Fibroblast of peridontal ligament (primary cell): ENCODE data around the gene ENOX1.

Experiments used
- DNase-seq: peaks from one replicate; pipeline ENCODE4 v3.0.0-alpha.2; 2010; ENCODE audit errors: extremely low read depth

ENOX1 gene

DNA sequence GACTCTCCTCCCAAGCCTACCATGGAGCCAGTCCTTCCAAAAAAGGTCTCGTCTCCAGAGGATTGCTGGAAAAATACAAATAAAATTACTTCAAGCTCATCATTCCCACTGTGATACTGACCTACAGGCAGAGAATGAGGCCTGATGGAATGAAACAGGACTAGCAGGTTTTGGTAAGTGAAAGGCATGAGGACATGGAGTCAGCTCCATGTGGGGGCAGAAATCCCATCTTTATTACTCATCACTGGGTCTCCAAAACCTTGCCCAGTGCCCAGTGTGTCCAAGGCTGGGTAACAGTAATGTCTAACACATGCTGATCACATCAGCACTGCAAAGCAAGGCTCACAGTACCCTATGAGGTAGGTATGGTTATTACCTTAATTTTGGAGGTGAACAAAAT is 528.0 kb downstream of the ENOX1 start:
- DNase-seq = peak; percentile 37

DNA sequence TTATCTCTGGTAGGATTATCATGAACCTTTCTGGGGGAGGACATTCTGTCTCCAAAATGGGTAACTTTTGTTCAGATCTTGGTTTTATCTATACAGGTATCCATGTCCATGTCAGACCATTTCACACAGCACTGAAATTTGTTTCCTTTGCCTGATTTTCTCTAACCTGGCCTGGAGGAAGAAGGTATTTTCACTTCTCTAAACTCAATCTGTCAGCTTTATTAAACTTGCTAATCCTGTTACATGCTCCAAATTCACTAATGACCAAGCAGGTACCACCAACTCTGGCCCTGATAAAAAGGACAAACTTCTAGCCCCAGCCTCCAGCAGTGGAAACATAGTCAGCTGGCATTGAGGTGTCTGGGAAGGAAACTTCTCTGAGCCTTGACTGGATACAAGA is 529.0 kb downstream of the ENOX1 start:
- no peak for DNase-seq

DNA sequence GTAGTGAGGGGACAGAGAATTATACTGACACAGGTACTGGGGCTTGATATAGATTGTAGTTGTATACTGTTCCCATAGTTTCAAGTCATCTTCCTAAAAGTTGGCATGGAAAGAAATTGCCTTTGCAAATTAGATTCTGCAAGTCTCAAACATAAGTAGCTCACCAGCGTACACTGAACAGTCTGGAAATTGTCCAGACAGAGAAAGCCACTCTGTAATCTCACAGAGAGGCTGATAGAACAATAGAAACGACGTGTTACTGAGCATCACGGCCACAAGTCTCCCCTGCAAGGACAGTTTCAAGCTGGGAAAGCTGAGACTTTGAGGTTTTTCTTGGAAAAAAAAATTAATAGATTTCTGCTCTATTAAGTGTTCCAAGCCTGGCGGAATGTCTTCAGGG is 534.8 kb downstream of the ENOX1 start:
- no peak for DNase-seq

DNA sequence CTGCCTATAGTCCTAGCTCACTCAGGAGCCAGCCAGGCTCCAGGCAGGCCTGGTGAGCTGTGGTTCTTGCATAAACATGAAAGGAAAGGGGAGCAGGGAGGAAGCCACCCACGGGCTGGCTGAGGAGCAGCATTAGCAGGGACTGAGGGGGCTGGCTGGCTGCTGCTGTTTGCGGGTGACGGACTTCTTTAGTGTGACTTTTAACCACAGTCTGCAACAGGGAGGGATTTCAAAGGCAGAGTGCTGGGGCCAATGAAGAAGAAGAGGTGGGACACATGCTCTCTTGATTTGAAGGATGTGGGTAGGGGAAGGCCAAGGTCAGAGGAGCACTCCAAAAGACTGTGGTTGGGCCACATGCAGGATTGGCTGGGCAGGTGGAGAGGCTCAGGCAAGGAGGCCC is 540.4 kb downstream of the ENOX1 start:
- no peak for DNase-seq

DNA sequence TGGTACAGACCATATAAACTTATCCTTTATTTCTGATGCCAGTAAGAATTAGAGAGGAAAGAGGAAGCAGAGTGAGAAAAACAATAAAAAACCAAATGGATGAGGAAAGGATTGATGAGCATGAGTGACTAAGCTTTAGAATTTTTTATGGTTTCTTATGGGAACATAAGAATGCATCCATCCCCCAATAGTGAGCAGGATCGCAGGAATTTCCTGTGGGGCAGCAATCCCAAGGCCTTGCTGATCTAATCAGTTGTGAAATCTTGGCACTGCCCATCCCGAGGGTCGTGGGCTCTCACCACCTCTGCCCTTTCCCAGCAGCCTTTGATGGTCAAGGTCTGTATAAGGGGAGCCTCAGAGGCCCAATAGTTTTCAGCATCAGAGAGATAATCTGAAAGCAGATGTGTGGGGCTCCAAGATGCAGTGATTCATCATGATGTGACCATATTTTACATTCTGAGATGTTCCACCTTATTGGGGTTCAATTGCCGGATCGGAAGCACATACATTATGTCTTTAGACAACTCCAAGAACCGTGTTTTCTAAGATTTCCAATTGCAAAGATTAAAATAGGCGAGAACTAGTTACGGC is 541.3 kb downstream of the ENOX1 start:
- peak; percentile 93 for DNase-seq

DNA sequence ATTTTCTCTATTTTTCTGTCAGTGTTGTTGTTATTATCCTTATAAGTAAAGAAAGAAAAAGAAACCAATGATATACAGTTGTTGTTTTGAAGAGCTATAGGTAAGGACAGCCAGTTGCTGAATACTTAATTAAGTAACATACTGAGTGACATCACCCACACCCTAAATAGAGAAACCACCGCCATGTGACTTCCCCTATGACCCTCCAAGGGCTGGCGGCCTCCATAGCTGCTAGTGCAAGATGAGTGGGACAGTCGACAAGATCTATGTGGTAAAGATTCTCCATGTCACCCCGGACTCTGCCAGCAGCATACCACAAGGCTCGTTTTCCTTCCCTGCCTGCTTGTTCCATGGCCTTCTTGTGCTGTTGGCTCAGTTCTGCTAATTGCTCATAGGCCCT is 542.3 kb downstream of the ENOX1 start:
- no peak for DNase-seq

DNA sequence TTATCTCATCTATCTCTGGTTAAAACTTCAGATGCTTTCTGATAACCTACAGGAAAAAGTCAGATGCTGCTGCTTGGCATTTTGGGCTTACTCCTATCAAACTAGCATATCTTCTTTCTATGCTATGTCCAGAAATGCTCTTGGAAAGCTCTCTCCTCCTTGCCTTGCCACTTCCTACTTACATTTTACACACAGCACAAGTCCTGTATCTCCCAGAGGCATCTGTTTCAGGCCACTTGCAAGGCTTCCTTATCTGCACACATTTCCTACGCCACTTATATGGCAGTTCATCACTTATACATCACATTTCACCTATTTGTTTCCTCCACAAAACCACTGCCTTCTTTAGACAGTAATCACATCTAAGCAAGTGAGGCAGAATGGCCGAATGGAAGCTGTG is 543.1 kb downstream of the ENOX1 start:
- DNase-seq = no peak

DNA sequence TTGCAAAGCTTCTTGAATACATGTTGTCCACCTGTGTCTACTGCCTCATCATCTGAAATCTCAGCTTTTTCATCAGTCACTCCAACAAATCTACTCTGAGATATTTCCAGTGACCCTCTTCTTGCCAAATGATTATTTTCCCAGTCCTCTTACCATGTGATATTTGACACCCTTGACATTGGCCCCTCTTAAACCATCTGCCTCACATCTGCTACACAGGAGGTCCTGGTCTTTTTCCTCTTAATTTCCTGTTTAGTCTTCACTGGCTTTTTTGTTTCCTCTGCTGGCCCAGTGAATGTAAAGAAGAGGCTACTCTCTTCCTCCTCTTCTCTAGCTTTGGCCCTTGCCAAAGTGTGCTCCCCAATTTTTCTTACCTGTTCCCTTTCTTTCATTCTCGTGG is 544.7 kb downstream of the ENOX1 start:
- no peak for DNase-seq

DNA sequence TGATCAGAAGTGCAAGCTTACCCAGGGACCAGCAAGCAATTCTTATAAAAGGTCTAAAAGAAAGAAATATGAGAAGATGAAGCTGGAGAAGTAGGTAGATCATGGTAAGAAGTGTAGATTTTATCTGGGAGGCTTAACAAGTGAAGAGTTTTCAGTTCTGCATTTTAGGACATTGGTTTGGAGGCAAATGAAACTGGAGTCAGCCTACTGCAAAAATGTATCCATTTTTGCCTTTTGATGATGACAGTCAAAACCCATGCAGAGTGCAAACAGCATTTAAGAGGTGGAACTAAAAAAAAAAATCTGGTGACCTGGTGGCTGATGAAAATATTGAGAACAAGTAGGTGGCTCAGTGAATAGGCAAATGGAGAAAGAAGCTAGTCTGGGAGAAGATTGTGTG is 546.5 kb downstream of the ENOX1 start:
- DNase-seq = no peak

DNA sequence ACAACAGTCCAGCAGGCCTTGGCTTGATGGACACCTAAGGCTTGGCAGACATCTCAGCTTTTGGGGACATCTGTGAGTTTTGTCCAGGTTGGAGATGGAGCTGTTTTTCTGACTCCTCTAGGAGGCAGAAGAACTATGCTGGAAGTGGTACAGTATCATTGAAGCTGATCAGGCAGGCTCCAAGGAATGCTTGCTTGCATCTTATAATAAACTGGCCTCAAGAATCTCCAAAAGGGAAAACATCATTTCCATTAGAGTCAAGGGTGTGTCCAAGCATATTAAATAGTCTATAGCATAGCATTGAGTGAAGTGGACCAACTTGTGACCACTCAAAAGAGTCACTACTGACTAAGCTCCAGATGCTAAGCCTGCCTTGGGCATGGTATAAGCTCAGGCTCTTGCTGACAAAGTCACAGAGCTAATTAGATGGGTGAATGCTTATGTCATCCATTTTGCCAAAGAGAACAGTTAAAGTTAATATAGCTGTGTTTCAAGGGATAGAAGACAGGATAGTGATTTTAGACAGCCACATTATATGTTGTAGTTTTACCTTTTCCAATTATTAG is 547.4 kb downstream of the ENOX1 start:
- DNase-seq = peak; percentile 40

DNA sequence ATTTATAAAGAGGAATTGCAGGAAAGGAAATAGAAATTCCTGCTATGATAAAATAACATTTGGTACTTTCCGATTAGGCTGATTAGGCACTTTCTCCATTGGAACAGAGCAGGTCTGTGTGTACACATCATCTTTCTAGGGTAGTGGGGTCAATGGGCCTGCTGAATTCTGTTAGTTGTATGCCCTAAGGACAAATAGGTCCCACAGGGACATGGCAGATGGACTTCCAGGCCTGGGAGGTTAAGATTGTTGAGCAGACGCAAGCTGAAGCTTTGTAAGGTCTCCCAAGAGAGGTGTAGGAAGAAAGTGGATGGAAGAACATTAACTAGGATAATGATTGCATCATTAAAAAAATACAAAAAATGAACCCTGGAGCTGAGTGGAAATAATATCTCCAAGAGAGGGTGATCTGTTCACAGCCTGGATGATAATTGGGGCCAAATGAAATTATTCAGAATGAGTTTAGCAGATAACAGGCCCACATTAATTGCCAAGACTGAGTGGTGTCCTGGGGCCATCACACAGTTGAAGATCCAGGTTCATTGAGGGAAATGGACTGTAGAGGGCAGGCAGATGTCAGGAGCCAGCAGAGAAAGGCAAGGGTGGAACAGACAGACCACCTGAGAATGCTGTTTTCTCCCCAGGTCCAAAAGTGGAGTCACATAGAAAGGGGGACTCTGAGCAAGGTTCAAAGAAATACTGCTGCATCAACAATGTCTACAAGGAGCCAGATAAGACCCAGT is 548.3 kb downstream of the ENOX1 start:
- no peak for DNase-seq

DNA sequence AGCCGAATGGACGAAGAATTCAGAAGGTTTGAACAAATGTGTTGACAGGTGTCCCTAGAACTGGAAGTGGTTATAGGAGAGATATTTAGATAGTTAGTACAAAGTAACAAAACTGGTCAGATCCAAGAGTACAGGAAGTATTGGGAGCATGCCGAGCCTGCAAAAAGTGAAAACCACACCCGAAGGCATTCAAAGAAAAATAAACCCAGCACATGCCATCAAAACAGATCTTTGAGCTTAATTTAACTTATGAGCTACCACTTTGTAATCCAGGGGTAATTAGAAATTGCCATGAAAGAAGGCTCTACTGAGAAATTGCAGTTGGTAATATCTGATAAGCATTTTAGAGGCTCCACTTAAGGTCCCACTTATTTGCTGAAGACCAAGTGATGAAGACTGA is 549.2 kb downstream of the ENOX1 start:
- peak; percentile 65 for DNase-seq

DNA sequence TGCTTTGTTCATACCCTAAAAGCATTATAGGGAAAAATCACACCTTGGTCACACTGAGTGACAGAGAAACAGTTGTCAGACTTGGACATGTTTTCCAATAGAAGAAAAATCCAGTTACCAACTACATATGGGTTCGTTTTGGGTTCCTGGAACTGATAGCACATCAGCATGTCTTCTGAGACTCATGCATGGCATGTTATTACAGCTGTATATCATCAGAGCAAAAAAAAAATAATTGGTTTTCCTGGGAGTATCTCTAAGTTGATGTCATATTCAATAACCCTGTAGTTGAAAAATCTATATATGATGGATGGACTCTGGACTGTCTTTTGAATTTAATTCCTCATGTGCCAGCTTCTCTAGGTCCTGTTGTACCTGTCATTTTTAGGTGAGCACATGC is 551.7 kb downstream of the ENOX1 start:
- DNase-seq = peak; percentile 83

DNA sequence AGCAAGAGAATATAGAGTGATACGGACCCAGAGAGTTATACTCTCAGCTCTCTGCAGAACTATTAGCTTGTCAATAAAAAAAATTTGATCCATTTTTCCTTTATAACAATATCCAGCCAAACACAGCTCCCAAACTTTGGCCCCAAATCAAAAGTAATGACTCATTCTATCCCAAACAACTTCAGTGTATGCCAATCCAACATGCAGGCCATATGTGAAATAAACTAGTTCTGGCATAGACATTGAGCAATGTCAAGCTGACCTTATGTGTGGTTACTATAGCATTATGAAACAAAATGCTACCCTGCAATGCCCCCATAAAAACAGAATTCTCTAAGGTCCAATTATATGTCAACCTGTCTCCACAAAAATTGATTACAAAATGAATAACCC is 553.9 kb downstream of the ENOX1 start:
- DNase-seq = peak; percentile 96

DNA sequence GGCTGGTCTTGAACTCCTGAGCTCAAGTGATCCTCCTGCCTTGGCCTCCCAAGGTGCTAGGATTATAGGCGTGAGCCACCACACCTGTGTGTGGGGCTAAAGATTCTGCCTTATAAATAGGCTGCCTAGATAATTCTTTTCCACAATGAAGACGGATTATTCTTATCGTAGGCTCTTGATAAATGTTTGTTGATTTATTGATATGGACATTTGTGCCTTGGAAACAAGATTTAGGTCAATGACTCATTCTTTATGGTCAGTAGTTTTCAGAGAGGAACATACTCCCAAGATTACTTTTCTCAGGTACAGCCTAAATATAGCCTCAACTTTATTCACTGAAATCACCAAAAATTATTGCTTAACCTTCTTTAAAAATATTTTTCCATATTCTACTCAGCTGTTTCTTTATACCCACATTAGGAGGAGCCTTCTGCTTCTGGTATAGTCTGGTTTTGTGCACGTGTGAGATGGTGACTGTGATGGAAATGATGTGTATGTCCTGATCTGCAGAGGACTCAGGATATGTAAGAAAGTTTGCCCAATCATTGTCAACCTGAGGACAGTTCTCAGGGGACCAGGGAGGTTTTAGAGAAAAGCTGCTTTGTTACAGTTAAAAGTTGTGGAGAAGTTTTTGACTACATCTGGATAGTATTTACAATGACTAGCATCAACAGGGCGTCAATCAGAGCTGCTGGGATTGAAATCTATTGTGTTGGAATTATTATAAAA is 554.5 kb downstream of the ENOX1 start:
- DNase-seq = no peak

DNA sequence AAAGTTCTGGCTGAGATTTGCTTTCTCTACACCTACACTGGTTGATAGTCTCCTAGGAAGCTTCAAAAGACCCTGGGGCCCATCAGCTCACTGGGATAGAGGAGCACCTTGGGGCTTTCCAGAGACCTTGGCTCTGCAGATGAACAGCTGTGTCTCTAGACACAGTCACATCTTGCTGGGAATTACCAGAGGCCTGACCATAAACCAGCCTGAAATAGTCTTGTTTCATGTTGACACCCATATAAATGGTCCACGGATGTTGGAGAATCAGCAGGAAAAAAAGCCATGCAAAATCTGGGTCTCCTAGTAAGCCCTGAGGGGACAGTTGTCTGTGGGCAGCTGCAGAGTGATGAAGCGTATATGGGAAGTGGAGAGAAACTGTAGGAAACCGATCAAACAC is 555.8 kb downstream of the ENOX1 start:
- DNase-seq = no peak

DNA sequence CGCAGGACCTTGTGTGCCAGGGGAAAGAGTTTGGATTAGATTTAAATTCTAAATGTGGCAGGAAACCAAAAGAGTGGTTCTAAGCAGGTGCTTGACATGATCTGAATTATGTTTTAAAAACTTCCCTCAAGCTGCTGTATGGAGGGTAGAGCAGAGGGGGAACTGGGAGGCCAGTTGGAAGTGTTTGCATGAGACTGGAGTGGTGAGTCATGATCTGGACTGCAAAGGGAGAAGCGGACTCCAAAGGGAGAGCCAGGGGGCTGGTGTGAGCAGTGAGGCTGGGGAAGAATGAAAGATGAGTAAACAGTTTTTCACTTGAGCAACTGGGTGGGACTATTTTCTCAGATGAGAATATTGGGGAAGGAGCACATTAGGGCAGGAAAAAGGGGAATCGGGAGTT is 557.3 kb downstream of the ENOX1 start:
- peak; percentile 86 for DNase-seq

DNA sequence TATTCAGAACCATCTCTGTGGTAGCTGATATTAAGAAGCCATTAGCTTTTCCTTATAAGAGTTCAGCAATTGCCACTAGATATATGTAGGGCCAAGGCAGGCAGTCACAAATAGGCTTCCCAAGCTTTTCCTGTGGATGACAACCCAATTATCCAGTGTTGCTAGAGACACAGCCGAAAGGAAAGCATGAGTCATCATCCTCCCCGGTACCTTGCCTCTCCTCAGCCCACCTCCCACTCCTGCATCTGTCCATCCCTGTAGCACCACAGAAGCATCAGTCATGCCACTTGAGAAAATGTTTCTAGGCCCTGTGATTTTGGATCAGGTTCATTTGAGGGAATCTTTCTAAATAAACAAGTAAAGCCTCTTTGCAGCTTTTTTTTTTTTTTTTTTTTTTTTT is 559.1 kb downstream of the ENOX1 start:
- DNase-seq = peak; percentile 40

DNA sequence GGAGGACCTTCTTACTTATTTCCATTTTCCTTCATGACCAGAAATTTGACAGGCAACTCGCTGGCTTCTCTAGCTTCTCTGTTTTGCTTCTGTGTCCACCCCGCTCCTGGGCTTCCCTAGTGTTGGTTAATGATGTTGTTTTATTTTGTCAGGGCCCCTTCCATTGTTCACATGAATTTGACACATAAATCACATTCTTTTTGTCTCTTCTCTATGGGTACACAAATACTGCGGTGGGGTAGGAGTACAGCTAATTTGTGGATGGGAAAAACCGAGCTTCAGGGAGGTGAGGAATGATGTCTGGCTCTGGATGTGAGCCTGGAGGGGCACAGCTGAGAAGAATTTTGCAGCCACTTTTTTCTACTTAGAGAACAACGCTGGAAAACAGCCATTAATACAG is 563.6 kb downstream of the ENOX1 start:
- no peak for DNase-seq

DNA sequence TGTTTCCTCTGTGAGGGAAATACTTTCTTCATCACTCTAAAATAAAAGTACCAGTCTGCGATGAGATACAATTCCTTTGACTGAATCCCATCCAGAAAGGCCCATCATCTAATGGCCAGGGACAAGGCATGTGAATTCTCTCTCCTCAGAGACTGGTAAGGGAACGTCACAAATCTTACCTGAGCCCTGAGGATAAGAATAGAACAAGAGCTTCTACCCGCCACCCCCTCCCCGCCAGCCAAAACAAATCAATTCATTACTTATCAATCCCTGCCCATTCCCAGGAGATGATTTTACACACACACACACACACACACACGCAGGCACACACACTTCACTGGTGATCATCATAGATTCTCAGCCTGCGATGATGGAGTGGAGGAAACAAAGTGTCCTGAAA is 564.7 kb downstream of the ENOX1 start:
- DNase-seq = no peak

DNA sequence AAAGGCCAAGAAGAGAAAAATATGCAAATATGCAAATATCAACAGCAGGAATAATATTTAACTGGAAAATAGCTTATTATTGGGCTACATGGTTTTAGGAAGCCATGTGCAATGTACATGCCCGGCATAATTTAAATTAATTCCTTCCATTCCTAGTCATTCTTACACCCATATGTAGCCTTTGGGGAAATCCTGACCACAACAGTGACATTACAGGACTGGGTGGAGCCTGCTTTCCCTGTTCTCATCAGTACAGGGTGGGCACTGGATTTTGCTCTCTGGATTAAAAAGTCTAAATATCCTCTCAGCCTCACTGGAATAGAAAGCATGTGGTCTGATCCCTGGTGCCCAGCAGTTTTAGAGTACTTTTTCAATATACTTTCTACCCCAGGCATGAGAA is 565.2 kb downstream of the ENOX1 start:
- no peak for DNase-seq

DNA sequence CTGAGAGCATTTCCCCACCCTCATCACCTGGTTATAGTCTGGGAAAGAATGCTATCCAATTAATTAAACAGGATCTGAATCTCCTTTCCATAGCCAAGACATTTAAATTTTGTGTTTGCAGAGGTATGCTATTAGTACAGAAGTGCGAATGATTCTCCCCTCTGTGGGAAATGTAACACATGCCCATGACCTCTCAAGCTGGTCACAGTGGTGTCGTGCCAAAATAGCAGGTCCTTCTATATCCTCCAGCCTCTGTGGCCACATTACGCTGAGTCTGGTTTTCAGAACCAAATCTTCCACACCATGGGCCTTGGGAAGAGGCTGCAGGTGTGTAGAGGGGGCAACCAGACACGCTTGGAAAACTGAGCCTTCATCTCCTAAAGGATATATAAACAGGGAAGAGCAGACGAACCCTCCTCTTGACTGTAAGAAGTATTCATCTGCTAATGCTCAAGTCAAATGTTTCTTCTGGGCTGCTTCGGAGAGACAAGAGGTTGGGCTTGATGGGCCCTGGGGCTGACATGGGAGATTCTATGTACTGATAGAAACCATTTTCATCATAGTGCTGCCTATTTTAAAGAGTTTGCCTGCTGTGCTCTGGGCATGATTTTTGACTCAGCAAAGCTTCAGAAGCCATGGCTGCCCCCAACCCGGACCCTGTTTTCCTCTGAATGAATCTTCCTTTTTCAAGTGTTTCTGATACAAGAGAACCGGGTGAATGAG is 565.7 kb downstream of the ENOX1 start:
- DNase-seq = no peak
